ENCODE results near the gene NUFIP2.
"Not testable (repeated sequence)": the region's sequence is repeated elsewhere in the genome, so short reads cannot be mapped to it uniquely, and the experiment has no call there.

The NUFIP2 gene

GRCh38 chr17:29293890-29294579, at the start of gene NUFIP2:
NUFIP2 (minus strand) TSS chr17:29294148; CDS start chr17:29294059, 89 bp downstream.
- Histone ChIP-seq H3K4me3 (ENCODE audit: insufficient read length, low read depth) (peak within 1 kb of the TSS; percentile 95), H3K4me1 (ENCODE audit: insufficient read depth, insufficient read length) (peaks cover 3% of the 10 kb centered on the region), H3K36me3 (ENCODE audit: insufficient read depth, insufficient read length, low read length) (peaks cover 27% of the 10 kb centered on the region), H3K9me3 (ENCODE audit: insufficient read depth, low read length) (no peaks in the 10 kb centered on the region), H3K27me3 (ENCODE audit: insufficient read depth, insufficient read length) (no peaks in the 10 kb centered on the region), H3K9ac (ENCODE audit: insufficient read length, low read depth) (peak within 1 kb of the TSS; percentile 99)
- no peak for TF ChIP-seq SUZ12 (IDR thresholded peaks at IDR 0.05; ENCODE audit: extremely low read depth, insufficient read depth, insufficient read length)
- no peak for TF ChIP-seq ZNF274 (IDR thresholded peaks at IDR 0.05; ENCODE audit: low read depth, low read length)
- TF ChIP-seq YY1 (IDR thresholded peaks at IDR 0.05; ENCODE audit: insufficient read depth, insufficient read length), result no peak
- peak; percentile 94 for DNase-seq (ENCODE audit: low read depth, low spot score)

- TF ChIP-seq YY1 (IDR thresholded peaks at IDR 0.05; ENCODE audit: insufficient read depth, insufficient read length) (no peak), SUZ12 (IDR thresholded peaks at IDR 0.05; ENCODE audit: extremely low read depth, insufficient read depth, insufficient read length) (no peak), ZNF274 (IDR thresholded peaks at IDR 0.05; ENCODE audit: low read depth, low read length) (no peak)
- Histone ChIP-seq H3K36me3 (ENCODE audit: insufficient read depth, insufficient read length, low read length) (no peaks in the 10 kb centered on the region), H3K4me3 (ENCODE audit: insufficient read length, low read depth) (no peak overlapping the region), H3K9ac (ENCODE audit: insufficient read length, low read depth) (no peak overlapping the region), H3K9me3 (ENCODE audit: insufficient read depth, low read length) (no peaks in the 10 kb centered on the region), H3K27me3 (ENCODE audit: insufficient read depth, insufficient read length) (no peaks in the 10 kb centered on the region), H3K4me1 (ENCODE audit: insufficient read depth, insufficient read length) (no peaks in the 10 kb centered on the region)
- no peak for DNase-seq (ENCODE audit: low read depth, low spot score)
These were observed 48.3 kb upstream of the NUFIP2 start for GRCh38 chr17:29342158-29342765.

GRCh38 chr17:29341726-29342125, 47.8 kb upstream of the NUFIP2 start:
- no peak for DNase-seq (ENCODE audit: low read depth, low spot score)
- Histone ChIP-seq H3K36me3 (ENCODE audit: insufficient read depth, insufficient read length, low read length) (no peaks in the 10 kb centered on the region), H3K27me3 (ENCODE audit: insufficient read depth, insufficient read length) (no peaks in the 10 kb centered on the region)

GRCh38 chr17:29339016-29339415, 45.1 kb upstream of the NUFIP2 start:
- H3K9ac ChIP-seq (ENCODE audit: insufficient read length, low read depth); H3K36me3 ChIP-seq (ENCODE audit: insufficient read depth, insufficient read length, low read length); H3K4me3 ChIP-seq (ENCODE audit: insufficient read length, low read depth); DNase-seq (ENCODE audit: low read depth, low spot score); H3K4me1 ChIP-seq (ENCODE audit: insufficient read depth, insufficient read length); H3K27me3 ChIP-seq (ENCODE audit: insufficient read depth, insufficient read length); H3K9me3 ChIP-seq (ENCODE audit: insufficient read depth, low read length): not testable (repeated sequence)

More at GRCh38 chr17:29341726-29342125, 47.8 kb upstream of the NUFIP2 start:
- no peaks in the 10 kb centered on the region for H3K9me3 ChIP-seq (ENCODE audit: insufficient read depth, low read length)
- H3K4me3 ChIP-seq (ENCODE audit: insufficient read length, low read depth), result no peak overlapping the region
- TF ChIP-seq ZNF274 (IDR thresholded peaks at IDR 0.05; ENCODE audit: low read depth, low read length), result no peak
- no peak for TF ChIP-seq YY1 (IDR thresholded peaks at IDR 0.05; ENCODE audit: insufficient read depth, insufficient read length)
- no peak for TF ChIP-seq SUZ12 (IDR thresholded peaks at IDR 0.05; ENCODE audit: extremely low read depth, insufficient read depth, insufficient read length)
- no peak overlapping the region for H3K9ac ChIP-seq (ENCODE audit: insufficient read length, low read depth)
- H3K4me1 ChIP-seq (ENCODE audit: insufficient read depth, insufficient read length), result no peaks in the 10 kb centered on the region

- TF ChIP-seq ZNF274 (IDR thresholded peaks at IDR 0.05; ENCODE audit: low read depth, low read length), result no peak
- no peak for TF ChIP-seq SUZ12 (IDR thresholded peaks at IDR 0.05; ENCODE audit: extremely low read depth, insufficient read depth, insufficient read length)
- no peak for TF ChIP-seq YY1 (IDR thresholded peaks at IDR 0.05; ENCODE audit: insufficient read depth, insufficient read length)
These were observed 37.7 kb upstream of the NUFIP2 start for GRCh38 chr17:29331708-29332085.

GRCh38 chr17:29331075-29331707, 37.2 kb upstream of the NUFIP2 start:
- Histone ChIP-seq H3K4me3 (ENCODE audit: insufficient read length, low read depth) (no peak overlapping the region), H3K36me3 (ENCODE audit: insufficient read depth, insufficient read length, low read length) (no peaks in the 10 kb centered on the region), H3K4me1 (ENCODE audit: insufficient read depth, insufficient read length) (no peaks in the 10 kb centered on the region), H3K9ac (ENCODE audit: insufficient read length, low read depth) (no peak overlapping the region), H3K27me3 (ENCODE audit: insufficient read depth, insufficient read length) (no peaks in the 10 kb centered on the region), H3K9me3 (ENCODE audit: insufficient read depth, low read length) (no peaks in the 10 kb centered on the region)
- TF ChIP-seq YY1 (IDR thresholded peaks at IDR 0.05; ENCODE audit: insufficient read depth, insufficient read length) (no peak), SUZ12 (IDR thresholded peaks at IDR 0.05; ENCODE audit: extremely low read depth, insufficient read depth, insufficient read length) (no peak), ZNF274 (IDR thresholded peaks at IDR 0.05; ENCODE audit: low read depth, low read length) (no peak)
- no peak for DNase-seq (ENCODE audit: low read depth, low spot score)

More at GRCh38 chr17:29331708-29332085, 37.7 kb upstream of the NUFIP2 start:
- H3K36me3 ChIP-seq (ENCODE audit: insufficient read depth, insufficient read length, low read length), result no peaks in the 10 kb centered on the region
- no peak overlapping the region for H3K9ac ChIP-seq (ENCODE audit: insufficient read length, low read depth)
- no peaks in the 10 kb centered on the region for H3K27me3 ChIP-seq (ENCODE audit: insufficient read depth, insufficient read length)
- no peak overlapping the region for H3K4me3 ChIP-seq (ENCODE audit: insufficient read length, low read depth)
- DNase-seq (ENCODE audit: low read depth, low spot score), result no peak
- no peaks in the 10 kb centered on the region for H3K4me1 ChIP-seq (ENCODE audit: insufficient read depth, insufficient read length)
- H3K9me3 ChIP-seq (ENCODE audit: insufficient read depth, low read length), result no peaks in the 10 kb centered on the region

- no peak for DNase-seq (ENCODE audit: low read depth, low spot score)
- Histone ChIP-seq H3K4me1 (ENCODE audit: insufficient read depth, insufficient read length) (no peaks in the 10 kb centered on the region), H3K9ac (ENCODE audit: insufficient read length, low read depth) (no peak overlapping the region), H3K4me3 (ENCODE audit: insufficient read length, low read depth) (no peak overlapping the region), H3K27me3 (ENCODE audit: insufficient read depth, insufficient read length) (no peaks in the 10 kb centered on the region), H3K9me3 (ENCODE audit: insufficient read depth, low read length) (no peaks in the 10 kb centered on the region), H3K36me3 (ENCODE audit: insufficient read depth, insufficient read length, low read length) (no peaks in the 10 kb centered on the region)
- no peak for TF ChIP-seq ZNF274 (IDR thresholded peaks at IDR 0.05; ENCODE audit: low read depth, low read length)
- TF ChIP-seq SUZ12 (IDR thresholded peaks at IDR 0.05; ENCODE audit: extremely low read depth, insufficient read depth, insufficient read length), result no peak
- TF ChIP-seq YY1 (IDR thresholded peaks at IDR 0.05; ENCODE audit: insufficient read depth, insufficient read length), result no peak
These were observed 33.5 kb upstream of the NUFIP2 start for GRCh38 chr17:29327412-29327811.

All from NT2/D1 (cell line).